Ramos (cell line): ENCODE data around the gene PDIA5.

Source experiments
- in situ Hi-C: fragments of 300-500 bp; cut with MboI; formaldehyde crosslinking; loops from one replicate; pipeline ENCODE4 v1.14.3; 2022; ENCODE audit warnings: low sequenced_read_pairs; ENCODE audit not compliant: unreplicated experiment

Gene PDIA5

DNA sequence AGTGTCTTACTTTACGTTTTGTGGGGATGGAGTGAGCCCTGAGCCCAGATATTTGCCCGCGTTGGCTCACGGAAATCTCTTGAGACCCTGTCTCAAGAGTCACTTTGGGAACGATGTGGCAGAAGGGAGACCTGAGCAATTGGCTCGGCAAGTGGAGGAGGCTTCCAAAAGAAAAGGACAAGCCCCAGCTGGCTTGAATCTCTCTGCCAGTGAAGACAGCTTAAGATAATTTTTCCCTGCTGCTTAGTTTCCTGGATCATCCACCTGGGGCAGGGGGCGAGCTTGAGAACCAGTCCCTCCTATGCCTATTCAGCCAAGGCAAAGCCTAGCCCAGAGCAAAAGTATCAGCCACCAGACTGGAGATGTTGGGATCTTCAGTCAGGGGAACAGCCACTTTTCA, 135.6 kb downstream of the PDIA5 start:
- in situ Hi-C loops = no loop called here
